MCF 10A (cell line): Measurements from ENCODE around the gene BOD1L1. TPM values are rescaled to one million over a fixed set of nuclear protein-coding genes. Genes with fewer than 3 reads are reported as not detected.

Experiments
- BruUV-seq: library from RNA; stranded (reverse); fragments of 400-500 nt; replicated peaks from 2 replicates; lab custom pipeline; 2021; lab: Mats Ljungman, UMichigan
- CTCF ChIA-PET: fragments of 300-600 bp; sonication (Branson Sonifier 250); formaldehyde crosslinking; extraction: SDS; loops from one replicate; lab custom pipeline; 2021; ENCODE audit warnings: antibody characterized with exemption, inconsistent platforms; lab: Yijun Ruan, JAX
- POLR2A ChIA-PET: fragments of 300-600, 350-650 bp; sonication (Branson Sonifier 250); formaldehyde crosslinking; extraction: SDS; loops from one replicate; lab custom pipeline; 2020; ENCODE audit warnings: antibody characterized with exemption, inconsistent platforms; lab: Yijun Ruan, JAX
- DNase-seq: peaks from one replicate; pipeline ENCODE4 v3.0.0-alpha.2; 2018; ENCODE audit not compliant: unreplicated experiment
- H3K27ac Mint-ChIP-seq: one replicate; pipeline ENCODE4 v1.8.0; 2022; ENCODE audit warnings: mild to moderate bottlenecking, low read depth, mixed read lengths; ENCODE audit not compliant: unreplicated experiment
- H3K27me3 Mint-ChIP-seq: one replicate; pipeline ENCODE4 v1.8.0; 2022; ENCODE audit warnings: mixed read lengths; ENCODE audit not compliant: insufficient read depth, unreplicated experiment
- H3K36me3 Mint-ChIP-seq: one replicate; pipeline ENCODE4 v1.8.0; 2022; ENCODE audit warnings: mild to moderate bottlenecking, moderate library complexity, mixed read lengths; ENCODE audit not compliant: insufficient read depth, unreplicated experiment
- H3K4me1 Mint-ChIP-seq: one replicate; pipeline ENCODE4 v1.8.0; 2022; ENCODE audit warnings: mixed read lengths; ENCODE audit not compliant: insufficient read depth, unreplicated experiment
- H3K4me3 Mint-ChIP-seq: one replicate; pipeline ENCODE4 v1.8.0; 2022; ENCODE audit warnings: mild to moderate bottlenecking, moderate library complexity, mixed read lengths; ENCODE audit not compliant: unreplicated experiment
- H3K9me3 Mint-ChIP-seq: one replicate; pipeline ENCODE4 v1.8.0; 2022; ENCODE audit warnings: mixed read lengths; ENCODE audit not compliant: unreplicated experiment
- CTCF ChIP-seq: fragments of 200-600 bp; IDR thresholded peaks from one replicate; pipeline ENCODE4 v1.8.0; 2022; ENCODE audit warnings: antibody characterized with exemption, mild to moderate bottlenecking; ENCODE audit not compliant: unreplicated experiment
- intact Hi-C: fragments of 100-400 bp; cut with micrococcal nuclease; formaldehyde crosslinking; loops from 2 replicates; pipeline ENCODE4 v1.14.1; 2022
- total RNA-seq: library from RNA; stranded (reverse); gene quantifications from 2 replicates; pipeline ENCODE4 v1.2.3, GENCODE V29; 2022

BOD1L1 gene
- total RNA-seq, 1 experiment from 2014 or later = 46.8 TPM

- BruUV-seq = no TSS peak
- CTCF ChIA-PET = interaction anchor here (2.4 kb wide), 1 partner anchor 692 kb away, joined by 9 read pairs; no protein-coding TSS in a partner anchor
- H3K36me3 Mint-ChIP-seq = no peaks in the 10 kb centered on the region
- DNase-seq = peak; percentile 78
- no peaks in the 10 kb centered on the region for H3K4me1 Mint-ChIP-seq
- H3K27me3 Mint-ChIP-seq = no peaks in the 10 kb centered on the region
- intact Hi-C loops = loop anchor here (1.0 to 2.0 kb wide), 3 partner anchors 60 to 700 kb away; partner anchors contain the start of gene RAB28
- H3K9me3 Mint-ChIP-seq = no peaks in the 10 kb centered on the region
- H3K27ac Mint-ChIP-seq = no peak overlapping the region
- peak overlapping the region; percentile 79 for H3K4me3 Mint-ChIP-seq
- POLR2A ChIA-PET = interaction anchor here (0.9 kb wide), 1 partner anchor 61 kb away, joined by 3 read pairs; no protein-coding TSS in a partner anchor
- no peak for TF ChIP-seq CTCF
These were observed 82.7 kb downstream of the BOD1L1 start for GRCh38 chr4:13544606-13545393.

GRCh38 chr4:13543839-13544605 lies 83.5 kb downstream of the BOD1L1 start, which contains the start of gene NKX3-2:
Gene NKX3-2 (minus strand): TSS chr4:13544508. CDS start chr4:13544414, 94 bp downstream.
- peak; percentile 28 for DNase-seq
- intact Hi-C loops = loop anchor here (2.0 kb wide), 2 partner anchors 59 to 699 kb away; partner anchors contain the start of gene RAB28
- no peaks in the 10 kb centered on the region for H3K27me3 Mint-ChIP-seq
- H3K36me3 Mint-ChIP-seq = no peaks in the 10 kb centered on the region
- no peak within 1 kb of the TSS for H3K27ac Mint-ChIP-seq
- CTCF ChIA-PET = interaction anchor here (0.6 to 2.4 kb wide), 3 partner anchors 8 to 691 kb away, joined by 3 to 9 read pairs (median 3); no protein-coding TSS in a partner anchor
- BruUV-seq = no TSS peak
- peak within 1 kb of the TSS; percentile 79 for H3K4me3 Mint-ChIP-seq
- no peaks in the 10 kb centered on the region for H3K9me3 Mint-ChIP-seq
- no peaks in the 10 kb centered on the region for H3K4me1 Mint-ChIP-seq
- TF ChIP-seq CTCF = no peak
- POLR2A ChIA-PET = interaction anchor here (0.9 kb wide), 1 partner anchor 60 kb away, joined by 3 read pairs; no protein-coding TSS in a partner anchor

- BruUV-seq = no TSS peak
- Mint-ChIP-seq H3K4me1 (no peaks in the 10 kb centered on the region), H3K4me3 (peak overlapping the region; percentile 38), H3K27ac (no peak overlapping the region), H3K36me3 (no peaks in the 10 kb centered on the region), H3K27me3 (no peaks in the 10 kb centered on the region), H3K9me3 (peaks cover 4% of the 10 kb centered on the region)
- CTCF ChIA-PET = interaction anchor here (0.6 to 2.4 kb wide), 2 partner anchors 271 to 690 kb away, joined by 3 to 9 read pairs; no protein-coding TSS in a partner anchor
- POLR2A ChIA-PET = no interaction called here
- DNase-seq = no peak
- intact Hi-C loops = no loop called here
- no peak for TF ChIP-seq CTCF
These were observed 84.3 kb downstream of the BOD1L1 start for GRCh38 chr4:13543032-13543838.
